ENCODE results near the gene TARBP1. TPM values are rescaled to one million over a fixed set of nuclear protein-coding genes. Genes with fewer than 3 reads are reported as not detected.
A peak's percentile ranks its signal among the peaks of the same experiment; 100 is the strongest.
"Not testable (repeated sequence)": the region's sequence is repeated elsewhere in the genome, so short reads cannot be mapped to it uniquely, and the experiment has no call there.

Gene TARBP1
- total and polyA plus RNA-seq, 2 of the 13 experiments (the other 11 are each of a cell fraction or from before 2014, with no cell fraction given), result 37.7 to 67.0 TPM

GRCh38 chr1:234356615-234357269, 122.2 kb downstream of the TARBP1 start (continued):
- not testable (repeated sequence) for TF ChIP-seq ZBTB40 (IDR thresholded peaks at IDR 0.05)
- peak; percentile 62; the same call in 1 of the 2 replicates for TF ChIP-seq ZBTB40 (CRISPR knock-in tag; IDR thresholded peaks at IDR 0.05)
- peak; percentile 37 for TF ChIP-seq MYC (CRISPR knock-in tag; IDR thresholded peaks at IDR 0.05; ENCODE audit: borderline replicate concordance)
- 0 out of 2 replicates have a peak, but pooled peaks have one; percentile 39 for TF ChIP-seq NAIF1 (CRISPR knock-in tag; IDR thresholded peaks at IDR 0.05; ENCODE audit: borderline replicate concordance)
- TF ChIP-seq ZNF292 (CRISPR knock-in tag; IDR thresholded peaks at IDR 0.05; ENCODE audit: borderline replicate concordance, low read depth), result peak; percentile 54; the same call in 1 of the 2 replicates
- TF ChIP-seq ZNF687 (CRISPR knock-in tag; IDR thresholded peaks at IDR 0.05), result peak; percentile 90
- 0 out of 2 replicates have a peak, but pooled peaks have one; percentile 53 for TF ChIP-seq ZBTB38 (CRISPR knock-in tag; IDR thresholded peaks at IDR 0.05)
